GM12878 (cell line): ENCODE measurements around the gene TPST1.

ENCODE experiments used
- CREM ChIP-seq: IDR thresholded peaks from 2 replicates; pipeline ENCODE4 v1.6.1; 2014; ENCODE audit warnings: antibody characterized with exemption, low read depth
- POLR2A ChIP-seq: IDR thresholded peaks from 2 replicates; pipeline ENCODE4 v1.6.1; 2011; ENCODE audit warnings: low read depth, mild to moderate bottlenecking, low read length
- TARDBP ChIP-seq: IDR thresholded peaks from 2 replicates; pipeline ENCODE4 v1.6.1; 2016; ENCODE audit warnings: borderline replicate concordance
- TF ChIP-seq, protein P1 (sequence below), 3 experiments: IDR thresholded peaks in 2 of 3; conservative IDR thresholded peaks in 1 of 3; 2 replicates each; pipeline ENCODE4 v1.5.1; 2011; ENCODE audit warnings: low read depth in 3 of 3, low read length in 3 of 3, mild to moderate bottlenecking in 3 of 3, control low read depth in 2 of 3, moderate library complexity in 2 of 3, inconsistent platforms in 1 of 3, mixed read lengths in 1 of 3; ENCODE audit not compliant: control insufficient read depth in 2 of 3, insufficient read depth in 1 of 3; ENCODE audit errors: extremely low read depth in 1 of 3

DNA sequence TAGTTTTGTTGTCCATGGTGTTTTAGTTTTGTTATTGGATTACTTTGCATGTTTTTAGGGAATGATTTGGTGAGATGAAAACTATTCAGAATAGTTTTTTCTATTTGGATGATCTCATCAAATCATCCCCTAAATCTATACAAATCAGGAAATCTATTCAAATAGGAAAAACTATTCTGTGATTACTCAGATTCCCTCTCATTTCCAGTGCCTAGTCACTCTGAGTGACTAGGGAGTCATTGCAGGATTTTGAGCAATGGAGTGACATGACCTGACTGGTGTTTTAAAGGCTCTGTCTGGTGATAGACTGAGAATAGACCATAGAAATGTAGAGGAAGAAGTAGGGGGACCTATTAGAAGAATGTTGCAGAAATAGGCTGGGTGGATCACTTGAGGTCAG, 72.4 kb downstream of the TPST1 start:
- TF ChIP-seq TARDBP: no peak
- TF ChIP-seq CREM: no peak
- no peak for TF ChIP-seq POLR2A
- TF ChIP-seq, protein P1, sequence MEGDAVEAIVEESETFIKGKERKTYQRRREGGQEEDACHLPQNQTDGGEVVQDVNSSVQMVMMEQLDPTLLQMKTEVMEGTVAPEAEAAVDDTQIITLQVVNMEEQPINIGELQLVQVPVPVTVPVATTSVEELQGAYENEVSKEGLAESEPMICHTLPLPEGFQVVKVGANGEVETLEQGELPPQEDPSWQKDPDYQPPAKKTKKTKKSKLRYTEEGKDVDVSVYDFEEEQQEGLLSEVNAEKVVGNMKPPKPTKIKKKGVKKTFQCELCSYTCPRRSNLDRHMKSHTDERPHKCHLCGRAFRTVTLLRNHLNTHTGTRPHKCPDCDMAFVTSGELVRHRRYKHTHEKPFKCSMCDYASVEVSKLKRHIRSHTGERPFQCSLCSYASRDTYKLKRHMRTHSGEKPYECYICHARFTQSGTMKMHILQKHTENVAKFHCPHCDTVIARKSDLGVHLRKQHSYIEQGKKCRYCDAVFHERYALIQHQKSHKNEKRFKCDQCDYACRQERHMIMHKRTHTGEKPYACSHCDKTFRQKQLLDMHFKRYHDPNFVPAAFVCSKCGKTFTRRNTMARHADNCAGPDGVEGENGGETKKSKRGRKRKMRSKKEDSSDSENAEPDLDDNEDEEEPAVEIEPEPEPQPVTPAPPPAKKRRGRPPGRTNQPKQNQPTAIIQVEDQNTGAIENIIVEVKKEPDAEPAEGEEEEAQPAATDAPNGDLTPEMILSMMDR (IDR thresholded peaks at IDR 0.05 in 2 of 3, conservative IDR thresholded peaks at IDR 0.05 in 1 of 3; ENCODE audit: control insufficient read depth in 2 of 3, extremely low read depth in 1 of 3, insufficient read depth in 1 of 3, low read depth in 3 of 3, low read length in 3 of 3): no peak
